Loucy (cell line): ENCODE results near the gene SCN11A.
"Not testable (repeated sequence)": the region's sequence is repeated elsewhere in the genome, so short reads cannot be mapped to it uniquely, and the experiment has no call there.

Experiments
- H2AFZ ChIP-seq: fragments of 200-600 bp; sonication (generic); 2 replicates; pipeline ENCODE4 v1.6.0; 2016; ENCODE audit warnings: antibody characterized with exemption, mild to moderate bottlenecking, low read length, moderate library complexity
- H3F3A ChIP-seq: fragments of 200-600 bp; 2 replicates; pipeline ENCODE4 v1.6.0; 2016; ENCODE audit warnings: antibody characterized with exemption, low read depth, mild to moderate bottlenecking
- H3K27me3 ChIP-seq: fragments of 200-600 bp; sonication (generic); 2 replicates; pipeline ENCODE4 v1.6.1; 2014; ENCODE audit warnings: low read length, mild to moderate bottlenecking; ENCODE audit not compliant: insufficient read depth, poor library complexity, severe bottlenecking
- H3K36me3 ChIP-seq: fragments of 200-600 bp; sonication (generic); 2 replicates; pipeline ENCODE4 v1.6.1; 2016; ENCODE audit warnings: low read length; ENCODE audit not compliant: insufficient read depth
- H3K4me1 ChIP-seq: fragments of 200-600 bp; sonication (generic); 2 replicates; pipeline ENCODE4 v1.5.1; 2014; ENCODE audit warnings: low read length, mild to moderate bottlenecking; ENCODE audit not compliant: insufficient read depth, poor library complexity, severe bottlenecking
- H3K4me2 ChIP-seq: fragments of 200-600 bp; sonication (generic); 2 replicates; pipeline ENCODE4 v1.6.0; 2014; ENCODE audit warnings: antibody characterized with exemption, low read length, low read depth, mild to moderate bottlenecking; ENCODE audit not compliant: poor library complexity, severe bottlenecking
- H3K4me3 ChIP-seq: fragments of 200-600 bp; sonication (generic); 2 replicates; pipeline ENCODE4 v1.5.1; 2014; ENCODE audit warnings: low read length, mild to moderate bottlenecking, mixed read lengths; ENCODE audit not compliant: poor library complexity, severe bottlenecking
- H3K79me2 ChIP-seq: fragments of 200-600 bp; sonication (generic); 2 replicates; pipeline ENCODE4 v1.6.1; 2014; ENCODE audit warnings: low read length; ENCODE audit not compliant: insufficient read depth
- H3K9ac ChIP-seq: fragments of 200-600 bp; sonication (generic); 2 replicates; pipeline ENCODE4 v1.6.0; 2014; ENCODE audit warnings: mild to moderate bottlenecking, low read depth, low read length, moderate library complexity; ENCODE audit not compliant: poor library complexity, severe bottlenecking
- H3K9me2 ChIP-seq: fragments of 200-600 bp; sonication (generic); replicated peaks from 2 replicates; pipeline ENCODE4 v1.6.1; 2016; ENCODE audit warnings: low read depth, low read length, mixed read lengths
- H3K9me3 ChIP-seq: fragments of 200-600 bp; sonication (generic); 2 replicates; pipeline ENCODE4 v1.6.1; 2014; ENCODE audit warnings: mild to moderate bottlenecking, antibody characterized with exemption, low read length, low read depth; ENCODE audit not compliant: insufficient read depth
- H4K20me1 ChIP-seq: fragments of 200-600 bp; sonication (generic); 2 replicates; pipeline ENCODE4 v1.6.0; 2014; ENCODE audit warnings: antibody characterized with exemption, low read length, mild to moderate bottlenecking; ENCODE audit not compliant: insufficient read depth, poor library complexity, severe bottlenecking
- EZH2phosphoT487 ChIP-seq: fragments of 200-600 bp; IDR thresholded peaks from 2 replicates; pipeline ENCODE4 v1.6.1; 2018; ENCODE audit warnings: antibody characterized with exemption, mild to moderate bottlenecking, moderate library complexity, borderline replicate concordance
- TF ChIP-seq, protein P1 (sequence below): fragments of 200-600 bp; sonication (generic); conservative IDR thresholded peaks from 2 replicates; pipeline ENCODE4 v1.5.1; 2014; ENCODE audit warnings: mild to moderate bottlenecking, antibody characterized with exemption, low read length

Gene SCN11A

DNA sequence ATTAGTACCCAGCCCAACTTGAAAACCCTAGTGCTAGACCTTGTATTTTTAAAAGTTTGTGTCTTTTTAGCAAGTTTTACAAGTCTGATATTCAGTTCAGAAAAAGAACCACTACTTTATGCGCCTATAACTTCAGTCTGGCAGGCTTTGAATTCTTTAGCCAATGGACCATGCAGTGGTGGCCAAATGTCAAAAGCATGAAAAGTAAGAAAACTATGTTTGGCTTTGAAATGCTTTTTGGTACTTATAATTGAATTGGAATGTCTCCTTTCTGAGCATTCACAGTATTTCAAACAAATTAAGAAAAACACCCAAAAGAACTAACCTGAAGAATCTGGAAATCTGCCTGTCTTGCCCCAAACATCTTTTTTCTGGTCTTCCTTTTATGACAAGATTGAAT lies 12.9 kb upstream of the SCN11A start:
- peaks cover 6% of the 10 kb centered on the region for H4K20me1 ChIP-seq
- H3K9ac ChIP-seq, result no peak overlapping the region
- no peaks in the 10 kb centered on the region for H3K27me3 ChIP-seq
- H3K4me1 ChIP-seq, result peaks cover 15% of the 10 kb centered on the region
- H3K4me2 ChIP-seq, result no peak overlapping the region
- H3K36me3 ChIP-seq, result peaks cover 48% of the 10 kb centered on the region
- H3K4me3 ChIP-seq, result no peak overlapping the region
- H3K9me2 ChIP-seq, result no peaks in the 10 kb centered on the region
- H3F3A ChIP-seq, result no peaks in the 10 kb centered on the region
- TF ChIP-seq EZH2phosphoT487, result no peak
- TF ChIP-seq, protein P1, sequence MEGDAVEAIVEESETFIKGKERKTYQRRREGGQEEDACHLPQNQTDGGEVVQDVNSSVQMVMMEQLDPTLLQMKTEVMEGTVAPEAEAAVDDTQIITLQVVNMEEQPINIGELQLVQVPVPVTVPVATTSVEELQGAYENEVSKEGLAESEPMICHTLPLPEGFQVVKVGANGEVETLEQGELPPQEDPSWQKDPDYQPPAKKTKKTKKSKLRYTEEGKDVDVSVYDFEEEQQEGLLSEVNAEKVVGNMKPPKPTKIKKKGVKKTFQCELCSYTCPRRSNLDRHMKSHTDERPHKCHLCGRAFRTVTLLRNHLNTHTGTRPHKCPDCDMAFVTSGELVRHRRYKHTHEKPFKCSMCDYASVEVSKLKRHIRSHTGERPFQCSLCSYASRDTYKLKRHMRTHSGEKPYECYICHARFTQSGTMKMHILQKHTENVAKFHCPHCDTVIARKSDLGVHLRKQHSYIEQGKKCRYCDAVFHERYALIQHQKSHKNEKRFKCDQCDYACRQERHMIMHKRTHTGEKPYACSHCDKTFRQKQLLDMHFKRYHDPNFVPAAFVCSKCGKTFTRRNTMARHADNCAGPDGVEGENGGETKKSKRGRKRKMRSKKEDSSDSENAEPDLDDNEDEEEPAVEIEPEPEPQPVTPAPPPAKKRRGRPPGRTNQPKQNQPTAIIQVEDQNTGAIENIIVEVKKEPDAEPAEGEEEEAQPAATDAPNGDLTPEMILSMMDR, result no peak
- H3K79me2 ChIP-seq, result peaks cover 28% of the 10 kb centered on the region
- H2AFZ ChIP-seq, result no peak overlapping the region
- no peaks in the 10 kb centered on the region for H3K9me3 ChIP-seq

DNA sequence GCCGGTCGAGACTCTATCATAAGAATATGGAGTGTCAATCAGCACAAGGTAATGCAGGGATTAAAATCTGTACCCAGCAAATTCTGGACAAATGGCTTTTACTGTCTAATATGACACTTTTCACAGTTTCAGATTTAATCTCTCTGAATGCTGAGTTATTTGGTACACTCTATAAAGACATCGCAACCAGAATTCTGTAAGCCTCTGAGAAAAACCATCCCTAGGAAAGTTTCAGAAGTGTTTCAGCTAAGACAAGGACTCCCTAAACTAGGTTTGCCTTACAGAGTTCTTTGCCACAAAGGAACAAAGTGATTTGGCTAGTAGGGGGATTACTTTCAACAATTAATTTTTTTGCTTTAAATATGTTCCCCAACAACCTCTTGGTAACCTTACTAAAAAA lies 11.4 kb upstream of the SCN11A start:
- peaks cover 43% of the 10 kb centered on the region for H3K79me2 ChIP-seq

DNA sequence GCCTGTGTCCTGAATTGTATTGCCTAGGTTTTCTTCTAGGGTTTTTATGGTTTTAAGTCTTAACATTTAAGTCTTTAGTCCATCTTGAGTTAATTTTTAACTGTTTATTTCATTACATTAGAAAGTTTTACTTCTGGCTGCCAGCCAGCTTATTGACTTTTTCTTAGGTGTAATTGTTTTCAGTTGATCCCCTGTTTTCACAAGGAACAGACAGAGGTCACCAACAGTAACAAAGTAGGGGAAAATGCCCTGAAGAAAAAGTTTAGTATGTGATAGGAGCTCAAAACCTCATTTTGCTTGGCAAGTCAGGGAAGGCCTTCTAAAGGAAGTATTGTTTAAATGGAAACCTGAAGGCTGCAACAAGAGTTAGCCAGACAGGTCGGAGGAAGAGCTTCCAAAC lies 10.4 kb upstream of the SCN11A start:
- Histone ChIP-seq H3K4me2 (peak overlapping the region; percentile 33), H4K20me1 (peaks cover 19% of the 10 kb centered on the region), H3F3A (no peaks in the 10 kb centered on the region), H3K36me3 (peaks cover 27% of the 10 kb centered on the region), H3K79me2 (peaks cover 51% of the 10 kb centered on the region), H3K9me3 (no peaks in the 10 kb centered on the region), H2AFZ (no peak overlapping the region), H3K9ac (peak overlapping the region; percentile 4), H3K27me3 (no peaks in the 10 kb centered on the region), H3K4me1 (peaks cover 17% of the 10 kb centered on the region), H3K4me3 (no peak overlapping the region), H3K9me2 (no peaks in the 10 kb centered on the region)
- TF ChIP-seq EZH2phosphoT487, result no peak
- TF ChIP-seq, protein P1, result no peak

More for the DNA sequence above, 11.4 kb upstream of the SCN11A start:
- Histone ChIP-seq H3K9ac (no peak overlapping the region), H2AFZ (no peak overlapping the region), H3K9me2 (no peaks in the 10 kb centered on the region), H3K4me1 (peaks cover 15% of the 10 kb centered on the region), H4K20me1 (peaks cover 12% of the 10 kb centered on the region), H3K27me3 (no peaks in the 10 kb centered on the region), H3K36me3 (peaks cover 36% of the 10 kb centered on the region), H3K4me2 (no peak overlapping the region), H3F3A (no peaks in the 10 kb centered on the region), H3K9me3 (no peaks in the 10 kb centered on the region), H3K4me3 (no peak overlapping the region)
- TF ChIP-seq EZH2phosphoT487, result no peak
- TF ChIP-seq, protein P1, result no peak

DNA sequence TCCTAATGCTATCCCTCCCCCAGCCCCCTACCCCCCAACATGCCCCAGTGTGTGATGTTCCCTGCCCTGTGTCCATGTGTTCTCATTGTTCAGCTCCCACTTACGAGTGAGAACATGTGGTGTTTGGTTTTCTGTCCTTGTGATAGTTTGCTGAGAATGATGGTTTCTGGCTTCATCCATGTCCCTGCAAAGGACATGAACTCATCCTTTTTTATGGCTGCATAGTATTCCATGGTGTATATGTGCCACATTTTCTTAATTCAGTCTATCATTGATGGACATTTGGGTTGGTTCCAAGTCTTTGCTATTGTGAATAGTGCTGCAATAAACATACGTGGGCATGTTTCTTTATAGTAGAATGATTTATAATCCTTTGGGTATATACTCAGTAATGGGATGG lies 9.5 kb upstream of the SCN11A start:
- H3K4me1 ChIP-seq, result peaks cover 26% of the 10 kb centered on the region
- H4K20me1 ChIP-seq, result peaks cover 29% of the 10 kb centered on the region
- H3F3A ChIP-seq, H3K27me3 ChIP-seq, H2AFZ ChIP-seq, H3K9me2 ChIP-seq, H3K4me3 ChIP-seq, H3K4me2 ChIP-seq, H3K9me3 ChIP-seq, H3K9ac ChIP-seq: not testable (repeated sequence)
- H3K79me2 ChIP-seq, result peaks cover 60% of the 10 kb centered on the region
- peaks cover 17% of the 10 kb centered on the region; the same call in 1 of the 2 replicates for H3K36me3 ChIP-seq
